ENCODE data around the gene CADPS. TPM values are rescaled to one million over a fixed set of nuclear protein-coding genes. Genes with fewer than 3 reads are reported as not detected.

The CADPS gene
- total and polyA plus RNA-seq, 2 experiments from 2014 or later, result 49.2 to 63.8 TPM

GRCh38 chr3:62655056-62655690 lies 220.0 kb downstream of the CADPS start:
- Histone ChIP-seq H3K4me1 (ENCODE audit: low read depth) (peaks cover 21% of the 10 kb centered on the region), H3K27me3 (no peaks in the 10 kb centered on the region), H3K9me3 (ENCODE audit: low read depth) (no peaks in the 10 kb centered on the region), H3K4me3 (no peak overlapping the region), H3K27ac (peak overlapping the region; percentile 83), H3K36me3 (no peaks in the 10 kb centered on the region)
- TF ChIP-seq, protein P1, sequence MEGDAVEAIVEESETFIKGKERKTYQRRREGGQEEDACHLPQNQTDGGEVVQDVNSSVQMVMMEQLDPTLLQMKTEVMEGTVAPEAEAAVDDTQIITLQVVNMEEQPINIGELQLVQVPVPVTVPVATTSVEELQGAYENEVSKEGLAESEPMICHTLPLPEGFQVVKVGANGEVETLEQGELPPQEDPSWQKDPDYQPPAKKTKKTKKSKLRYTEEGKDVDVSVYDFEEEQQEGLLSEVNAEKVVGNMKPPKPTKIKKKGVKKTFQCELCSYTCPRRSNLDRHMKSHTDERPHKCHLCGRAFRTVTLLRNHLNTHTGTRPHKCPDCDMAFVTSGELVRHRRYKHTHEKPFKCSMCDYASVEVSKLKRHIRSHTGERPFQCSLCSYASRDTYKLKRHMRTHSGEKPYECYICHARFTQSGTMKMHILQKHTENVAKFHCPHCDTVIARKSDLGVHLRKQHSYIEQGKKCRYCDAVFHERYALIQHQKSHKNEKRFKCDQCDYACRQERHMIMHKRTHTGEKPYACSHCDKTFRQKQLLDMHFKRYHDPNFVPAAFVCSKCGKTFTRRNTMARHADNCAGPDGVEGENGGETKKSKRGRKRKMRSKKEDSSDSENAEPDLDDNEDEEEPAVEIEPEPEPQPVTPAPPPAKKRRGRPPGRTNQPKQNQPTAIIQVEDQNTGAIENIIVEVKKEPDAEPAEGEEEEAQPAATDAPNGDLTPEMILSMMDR (IDR thresholded peaks at IDR 0.05; ENCODE audit: low read depth, low read length), result no peak
- no peak for DNase-seq (ENCODE audit: low read depth in 1 of 2, low spot score in 1 of 2)

- peaks cover 21% of the 10 kb centered on the region for H3K4me1 ChIP-seq (ENCODE audit: low read depth)
- H3K27ac ChIP-seq, result peak overlapping the region; percentile 83
- H3K27me3 ChIP-seq, result no peaks in the 10 kb centered on the region
- no peaks in the 10 kb centered on the region for H3K9me3 ChIP-seq (ENCODE audit: low read depth)
- TF ChIP-seq, protein P1 (IDR thresholded peaks at IDR 0.05; ENCODE audit: low read depth, low read length), result no peak
- no peak overlapping the region for H3K4me3 ChIP-seq
- H3K36me3 ChIP-seq, result no peaks in the 10 kb centered on the region
- DNase-seq (ENCODE audit: low read depth in 1 of 2, low spot score in 1 of 2), result no peak
These were observed 221.4 kb downstream of the CADPS start for GRCh38 chr3:62653796-62654195.

DNA sequence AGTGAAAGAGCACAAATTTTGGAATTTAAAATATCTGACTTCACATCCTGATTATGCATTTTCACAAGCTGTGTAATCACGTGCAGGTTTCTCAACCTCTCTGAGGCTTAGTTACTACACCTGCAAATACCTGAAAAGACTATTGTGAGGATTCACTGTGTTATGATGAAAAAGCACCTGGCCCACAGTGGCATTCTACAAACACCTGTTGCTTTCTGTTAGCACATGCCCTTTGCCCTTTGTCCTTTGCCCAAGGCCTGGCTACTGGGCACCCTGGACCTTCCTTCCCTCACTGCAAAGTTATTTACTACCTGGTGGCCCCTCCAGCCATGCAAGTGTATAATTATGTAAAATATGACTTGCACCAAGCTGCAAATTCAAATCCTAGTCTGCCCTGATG lies 227.5 kb downstream of the CADPS start:
- Histone ChIP-seq H3K27me3 (no peaks in the 10 kb centered on the region), H3K9me3 (ENCODE audit: low read depth) (no peaks in the 10 kb centered on the region), H3K27ac (no peak overlapping the region), H3K4me3 (no peak overlapping the region), H3K4me1 (ENCODE audit: low read depth) (no peaks in the 10 kb centered on the region), H3K36me3 (no peaks in the 10 kb centered on the region)
- no peak for DNase-seq (ENCODE audit: low read depth in 1 of 2, low spot score in 1 of 2)
- TF ChIP-seq, protein P1 (IDR thresholded peaks at IDR 0.05; ENCODE audit: low read depth, low read length), result no peak

DNA sequence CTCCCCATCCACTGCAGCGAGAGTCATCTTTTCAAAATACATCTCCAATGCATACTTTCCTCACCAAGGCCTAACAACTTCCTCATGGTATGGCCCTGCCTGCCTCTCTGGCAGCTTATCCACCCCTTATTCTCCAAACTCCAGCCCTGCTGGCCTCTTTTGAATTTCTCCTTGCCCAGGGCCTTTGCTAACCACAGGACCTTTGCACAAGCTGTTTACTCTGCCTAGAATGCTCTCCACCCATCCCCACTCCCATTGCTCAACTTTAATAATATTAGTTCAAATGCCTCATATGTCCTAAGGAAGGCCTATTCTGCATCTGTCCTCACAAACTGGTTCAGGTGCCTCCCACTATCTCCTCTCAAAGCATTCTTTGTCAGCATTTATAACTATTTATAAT lies 230.7 kb downstream of the CADPS start:
- no peak for DNase-seq (ENCODE audit: low read depth in 1 of 2, low spot score in 1 of 2)
- H3K27ac ChIP-seq, result no peak overlapping the region
- no peaks in the 10 kb centered on the region for H3K9me3 ChIP-seq (ENCODE audit: low read depth)
- TF ChIP-seq, protein P1 (IDR thresholded peaks at IDR 0.05; ENCODE audit: low read depth, low read length), result no peak
- H3K27me3 ChIP-seq, result no peaks in the 10 kb centered on the region
- H3K4me3 ChIP-seq, result no peak overlapping the region
- H3K36me3 ChIP-seq, result no peaks in the 10 kb centered on the region
- H3K4me1 ChIP-seq (ENCODE audit: low read depth), result no peaks in the 10 kb centered on the region

DNA sequence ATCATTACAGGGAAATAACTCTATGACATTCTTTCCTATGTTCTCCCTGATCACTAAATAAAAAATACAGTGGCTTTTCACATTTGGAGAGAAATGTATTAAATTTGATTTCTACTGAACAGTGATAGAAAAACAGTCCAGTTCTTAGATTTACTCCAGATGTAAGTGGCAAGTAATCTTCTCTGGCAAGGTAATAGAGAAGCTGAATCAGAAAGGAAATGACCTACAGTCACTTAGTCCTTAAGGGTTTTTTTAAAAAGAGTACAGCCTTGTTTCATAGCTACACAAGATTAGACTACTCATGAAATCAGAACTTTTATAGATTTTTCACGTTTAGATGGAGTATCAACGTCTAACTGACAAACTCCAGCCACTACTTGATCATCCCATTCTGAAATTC lies 236.9 kb downstream of the CADPS start:
- no peak for DNase-seq (ENCODE audit: low read depth in 1 of 2, low spot score in 1 of 2)
- Histone ChIP-seq H3K27me3 (no peaks in the 10 kb centered on the region), H3K4me3 (no peak overlapping the region), H3K9me3 (ENCODE audit: low read depth) (no peaks in the 10 kb centered on the region), H3K27ac (no peak overlapping the region), H3K4me1 (ENCODE audit: low read depth) (peaks cover 9% of the 10 kb centered on the region), H3K36me3 (no peaks in the 10 kb centered on the region)
- TF ChIP-seq, protein P1 (IDR thresholded peaks at IDR 0.05; ENCODE audit: low read depth, low read length), result no peak
